GM12878 (cell line): Measurements from ENCODE around the gene LPIN2. TPM values are rescaled to one million over a fixed set of nuclear protein-coding genes. Genes with fewer than 3 reads are reported as not detected.
A peak's percentile ranks its signal among the peaks of the same experiment; 100 is the strongest.

Experiments used
- BCL11A ChIP-seq: IDR thresholded peaks from 2 replicates; pipeline ENCODE4 v1.6.1; 2011; ENCODE audit warnings: low read depth, low read length
- CBFB ChIP-seq: IDR thresholded peaks from 2 replicates; pipeline ENCODE4 v1.6.1; 2016; ENCODE audit warnings: antibody characterized with exemption, low read depth
- CREB1 ChIP-seq: IDR thresholded peaks from 2 replicates; pipeline ENCODE4 v1.6.1; 2012; ENCODE audit warnings: low read depth, mild to moderate bottlenecking, inconsistent platforms
- CREM ChIP-seq: IDR thresholded peaks from 2 replicates; pipeline ENCODE4 v1.6.1; 2014; ENCODE audit warnings: antibody characterized with exemption, low read depth
- CUX1 ChIP-seq: IDR thresholded peaks from 2 replicates; pipeline ENCODE4 v1.6.1; 2012; ENCODE audit warnings: improper control_type of control experiment, low read depth, low read length; ENCODE audit not compliant: insufficient replicate concordance
- EED ChIP-seq: sonication (generic); IDR thresholded peaks from 2 replicates; pipeline ENCODE4 v1.6.1; 2016; ENCODE audit warnings: antibody characterized with exemption, low read depth
- EP300 ChIP-seq, 2 experiments: fragments of 150-350 bp in 1 of 2; IDR thresholded peaks; 2 replicates each; pipeline ENCODE4 v1.6.1; 2011 to 2012; ENCODE audit warnings: low read depth in 2 of 2, low read length in 2 of 2, borderline replicate concordance in 1 of 2, improper control_type of control experiment in 1 of 2, inconsistent platforms in 1 of 2; ENCODE audit not compliant: control insufficient read depth in 1 of 2
- FOXM1 ChIP-seq: IDR thresholded peaks from 2 replicates; pipeline ENCODE4 v1.6.1; 2012; ENCODE audit warnings: low read depth, mild to moderate bottlenecking, inconsistent platforms, low read length, moderate library complexity
- GABPA ChIP-seq: IDR thresholded peaks from 2 replicates; pipeline ENCODE4 v1.6.1; 2014; ENCODE audit warnings: antibody characterized with exemption, low read depth, mild to moderate bottlenecking, inconsistent platforms
- HCFC1 ChIP-seq: fragments of 150-350 bp; IDR thresholded peaks from 2 replicates; pipeline ENCODE4 v1.6.1; 2014; ENCODE audit warnings: low read length
- HSF1 ChIP-seq: fragments of 150-350 bp; IDR thresholded peaks from 2 replicates; pipeline ENCODE4 v1.6.1; 2014; ENCODE audit warnings: mild to moderate bottlenecking, low read depth, low read length
- JUNB ChIP-seq: IDR thresholded peaks from 2 replicates; pipeline ENCODE4 v1.6.1; 2016; ENCODE audit warnings: antibody characterized with exemption, mild to moderate bottlenecking
- MEF2B ChIP-seq: fragments of 450-650 bp; IDR thresholded peaks from 2 replicates; pipeline ENCODE4 v1.6.1; 2018; ENCODE audit warnings: mild to moderate bottlenecking, moderate library complexity; ENCODE audit not compliant: partially characterized antibody, poor library complexity, severe bottlenecking
- MLLT1 ChIP-seq: fragments of 450-650 bp; IDR thresholded peaks from 2 replicates; pipeline ENCODE4 v1.6.1; 2016; ENCODE audit warnings: mild to moderate bottlenecking
- MYB ChIP-seq: fragments of 150-350 bp; IDR thresholded peaks from 2 replicates; pipeline ENCODE4 v1.6.1; 2014; ENCODE audit warnings: mild to moderate bottlenecking, low read depth, low read length, borderline replicate concordance
- POLR2AphosphoS5 ChIP-seq: IDR thresholded peaks from 2 replicates; pipeline ENCODE4 v1.6.1; 2011; ENCODE audit warnings: mild to moderate bottlenecking, low read length, inconsistent platforms
- RELB ChIP-seq: fragments of 450-650 bp; IDR thresholded peaks from 2 replicates; pipeline ENCODE4 v1.6.1; 2017; ENCODE audit warnings: low read depth, mild to moderate bottlenecking, moderate library complexity
- TARDBP ChIP-seq: IDR thresholded peaks from 2 replicates; pipeline ENCODE4 v1.6.1; 2016; ENCODE audit warnings: borderline replicate concordance
- TCF12 ChIP-seq: IDR thresholded peaks from 2 replicates; pipeline ENCODE4 v1.6.1; 2011; ENCODE audit warnings: low read depth, mild to moderate bottlenecking, low read length
- ZNF24 ChIP-seq: fragments of 450-650 bp; IDR thresholded peaks from 2 replicates; pipeline ENCODE4 v1.6.1; 2017; ENCODE audit warnings: antibody characterized with exemption, mild to moderate bottlenecking
- polyA plus RNA-seq, 11 experiments: library from polyadenylated mRNA; depleted of rRNA in 4 of 11; unstranded in 6 of 11; stranded (reverse) in 5 of 11; fragments of >200 nt; fragmentation: Nextera tagmentation in 4 of 11; fragmentation: Illumina TruSeq in 1 of 11; extraction: Ambion mirVana in 4 of 11; extraction: Trizol in 1 of 11; gene quantifications; 1 replicate in 1 of 11; 2 replicates in 10 of 11; pipeline versions ENCODE4 v1.2.1 to v1.2.3, GENCODE V29; 2011 to 2016; ENCODE audit warnings: inconsistent platforms in 2 of 11, missing spikeins in 2 of 11, low read depth in 1 of 11
- total RNA-seq, 4 experiments: library from RNA; depleted of rRNA in 3 of 4; stranded (reverse); fragments of >200 nt in 3 of 4; fragmentation: Illumina TruSeq in 1 of 4; extraction: Trizol in 1 of 4; gene quantifications; 2 replicates each; pipeline versions ENCODE4 v1.2.1 to v1.2.3, GENCODE V29; 2013 to 2021

The LPIN2 gene
- total and polyA plus RNA-seq, 10 of the 15 experiments (the other 5 are each of a cell fraction or from before 2014, with no cell fraction given): 4.1 to 28.0 (median 15.9) TPM

- TF ChIP-seq HSF1 (no peak), GABPA (no peak), FOXM1 (no peak), POLR2AphosphoS5 (no peak), CUX1 (no peak), BCL11A (no peak), JUNB (peak; percentile 30), MYB (no peak), CREM (no peak), MLLT1 (no peak), RELB (peak; percentile 74), ZNF24 (no peak), TCF12 (no peak), EP300 (IDR thresholded peaks at IDR 0.05; ENCODE audit: borderline replicate concordance in 1 of 2, control insufficient read depth in 1 of 2, low read depth in 2 of 2, low read length in 2 of 2) (peak in 1 of 2 experiments; percentile 57; a peak in 1 of 4 replicates), HCFC1 (no peak), CREB1 (no peak), EED (no peak), CBFB (no peak), MEF2B (no peak), TARDBP (no peak)
Observed at GRCh38 chr18:3059272-3059671, 46.3 kb upstream of the LPIN2 start (continued).
